Amniotic epithelial cell (primary cell): Measurements from ENCODE around the gene CBY2.

Experiments
- DNase-seq: peaks from one replicate; pipeline ENCODE4 v3.0.0-alpha.2; 2010; ENCODE audit warnings: low read depth

Gene CBY2

GRCh38 chr13:45700971-45701900 is 884 bp upstream of the CBY2 start:
- no peak for DNase-seq

DNA sequence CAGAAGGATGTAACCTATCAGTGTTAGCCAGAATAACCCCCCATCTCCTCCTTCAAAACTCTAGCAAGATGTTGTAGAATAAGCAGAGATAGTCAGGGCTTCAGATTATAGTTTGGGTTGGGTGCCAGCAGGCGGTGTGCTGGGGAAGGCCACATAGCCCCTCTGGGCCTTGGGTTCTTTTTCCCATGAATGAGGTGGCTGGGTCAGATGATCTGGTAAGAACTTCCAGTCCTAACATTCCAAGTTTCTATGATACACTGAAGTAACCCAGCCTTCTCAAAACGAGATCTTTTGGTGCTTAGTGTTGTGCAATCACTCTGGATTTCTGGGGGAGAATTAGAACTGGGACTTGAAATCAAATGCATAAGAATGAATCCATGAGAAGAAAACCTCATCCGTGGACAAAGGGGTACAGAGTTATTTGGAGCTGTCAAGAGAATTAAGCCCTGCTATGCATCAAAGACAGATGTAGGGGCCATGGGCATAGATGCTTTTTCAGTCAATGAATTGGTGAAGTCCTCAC is 810 bp downstream of the CBY2 start:
- no peak for DNase-seq

GRCh38 chr13:45704211-45704739 is 2.2 kb downstream of the CBY2 start:
- DNase-seq = no peak

DNA sequence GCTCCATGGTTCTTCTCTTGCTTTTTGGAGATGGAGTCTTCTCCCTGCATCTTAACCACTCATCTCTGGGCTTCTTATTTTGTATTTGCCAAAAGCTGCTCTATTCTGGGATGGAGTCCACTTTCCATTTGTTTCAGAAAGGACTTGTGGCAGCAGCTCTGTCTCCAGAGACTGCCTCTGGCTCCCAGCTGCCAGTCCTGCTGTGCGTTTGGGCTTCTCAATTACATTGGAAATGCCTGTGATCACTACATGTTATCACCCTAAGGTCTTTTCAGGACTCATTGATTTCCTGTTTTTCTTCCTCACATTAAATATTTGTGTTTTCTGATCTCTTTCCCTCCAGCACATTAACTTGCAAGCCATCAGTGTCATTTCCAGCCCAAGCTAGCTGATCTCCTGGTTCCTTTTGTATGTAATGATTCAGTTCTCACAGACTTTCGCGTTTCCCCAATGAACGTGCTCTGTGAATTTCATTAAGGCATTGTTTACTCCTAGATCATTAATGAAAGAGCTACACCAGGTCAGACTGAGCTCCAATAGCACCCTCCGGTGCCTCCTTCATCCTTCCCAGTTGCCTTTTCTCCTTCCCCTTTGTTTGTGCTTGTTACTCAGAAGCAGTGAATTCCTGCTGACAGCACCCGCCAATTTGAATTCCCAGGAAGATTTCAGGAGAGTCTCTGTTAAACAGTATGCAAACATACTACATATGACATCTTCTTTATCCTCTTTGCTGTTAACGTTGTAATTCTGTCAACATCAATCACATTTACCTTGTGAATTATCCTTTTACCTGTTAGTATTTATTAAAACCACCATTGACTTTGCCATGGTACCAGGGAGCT is 3.0 kb downstream of the CBY2 start:
- DNase-seq = no peak

GRCh38 chr13:45705918-45706317 is 3.8 kb downstream of the CBY2 start:
- DNase-seq = no peak

DNA sequence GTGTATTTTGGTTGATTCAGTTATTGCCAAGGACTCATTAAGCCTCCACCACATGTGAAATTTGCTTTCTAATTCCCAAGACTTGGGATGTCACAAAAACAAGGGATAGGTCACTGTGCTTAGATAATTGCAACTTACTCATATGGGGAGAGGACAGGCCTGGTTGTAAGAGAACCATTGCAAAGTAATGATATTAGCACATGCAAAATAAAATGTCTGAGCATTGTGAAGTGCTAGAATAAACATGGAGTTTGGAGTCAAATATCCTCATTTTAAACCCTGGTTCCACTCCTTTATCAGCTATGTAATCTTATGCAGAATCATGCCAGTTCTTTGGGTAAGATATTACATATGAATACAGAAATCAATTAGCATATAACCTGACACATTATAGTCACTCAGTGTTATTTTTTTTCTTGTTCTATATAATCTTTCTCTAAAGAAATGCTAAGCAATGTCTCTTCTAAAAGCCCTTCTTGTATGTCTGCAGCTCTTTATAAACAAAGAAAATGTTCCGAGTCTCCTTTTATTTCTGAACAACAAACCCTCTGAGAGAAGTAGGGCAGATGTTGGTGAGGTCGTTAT is 5.5 kb downstream of the CBY2 start:
- DNase-seq = no peak

- no peak for DNase-seq
These were observed 9.8 kb downstream of the CBY2 start for GRCh38 chr13:45711951-45712350.

DNA sequence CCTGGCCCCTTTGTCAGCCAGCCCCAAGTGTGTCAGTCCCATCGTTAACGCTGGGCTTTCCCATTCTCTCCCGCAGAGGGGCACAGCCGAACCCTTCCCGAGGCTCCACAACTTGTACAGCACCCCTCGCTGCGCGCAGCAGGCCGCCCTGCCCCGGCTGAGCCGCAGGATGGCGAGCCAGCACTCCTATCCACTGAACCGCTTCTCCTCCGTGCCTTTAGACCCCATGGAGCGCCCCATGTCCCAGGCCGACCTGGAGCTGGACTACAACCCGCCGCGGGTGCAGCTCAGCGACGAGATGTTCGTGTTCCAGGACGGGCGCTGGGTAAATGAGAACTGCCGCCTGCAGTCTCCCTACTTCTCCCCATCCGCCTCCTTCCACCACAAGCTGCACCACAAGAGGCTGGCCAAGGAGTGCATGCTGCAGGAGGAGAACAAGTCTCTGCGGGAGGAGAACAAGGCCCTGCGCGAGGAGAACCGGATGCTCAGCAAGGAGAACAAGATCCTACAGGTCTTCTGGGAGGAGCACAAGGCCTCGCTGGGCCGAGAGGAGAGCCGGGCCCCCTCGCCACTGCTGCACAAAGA is 11.1 kb downstream of the CBY2 start:
- no peak for DNase-seq

DNA sequence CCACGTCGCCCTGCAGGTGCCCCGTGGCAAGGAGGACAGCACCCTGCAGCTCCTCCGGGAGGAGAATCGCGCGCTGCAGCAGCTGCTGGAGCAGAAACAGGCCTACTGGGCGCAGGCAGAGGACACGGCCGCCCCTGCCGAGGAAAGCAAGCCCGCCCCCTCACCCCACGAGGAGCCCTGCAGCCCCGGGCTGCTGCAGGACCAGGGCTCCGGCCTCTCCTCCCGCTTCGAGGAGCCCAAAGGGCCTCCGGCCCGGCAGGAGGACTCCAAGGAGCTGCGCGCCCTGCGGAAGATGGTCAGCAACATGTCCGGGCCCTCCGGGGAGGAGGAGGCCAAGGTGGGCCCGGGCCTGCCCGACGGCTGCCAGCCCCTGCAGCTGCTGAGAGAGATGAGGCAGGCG is 11.6 kb downstream of the CBY2 start:
- DNase-seq = no peak

DNA sequence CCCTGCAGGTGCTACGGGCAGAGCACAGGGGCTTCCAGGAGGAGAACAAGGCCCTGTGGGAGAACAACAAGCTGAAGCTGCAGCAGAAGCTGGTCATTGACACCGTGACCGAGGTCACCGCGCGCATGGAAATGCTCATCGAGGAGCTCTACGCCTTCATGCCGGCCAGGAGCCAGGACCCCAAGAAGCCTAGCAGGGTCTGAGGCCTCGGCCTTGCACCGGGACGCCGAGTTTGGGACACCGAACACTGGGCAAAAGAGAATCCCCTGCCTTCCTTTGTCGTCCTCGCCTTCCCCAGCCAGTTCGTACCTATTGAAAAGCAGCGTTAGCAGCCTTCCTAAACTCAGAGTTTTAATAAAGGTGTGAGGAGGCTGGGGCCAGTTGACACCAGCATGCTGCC is 12.1 kb downstream of the CBY2 start:
- no peak for DNase-seq

DNA sequence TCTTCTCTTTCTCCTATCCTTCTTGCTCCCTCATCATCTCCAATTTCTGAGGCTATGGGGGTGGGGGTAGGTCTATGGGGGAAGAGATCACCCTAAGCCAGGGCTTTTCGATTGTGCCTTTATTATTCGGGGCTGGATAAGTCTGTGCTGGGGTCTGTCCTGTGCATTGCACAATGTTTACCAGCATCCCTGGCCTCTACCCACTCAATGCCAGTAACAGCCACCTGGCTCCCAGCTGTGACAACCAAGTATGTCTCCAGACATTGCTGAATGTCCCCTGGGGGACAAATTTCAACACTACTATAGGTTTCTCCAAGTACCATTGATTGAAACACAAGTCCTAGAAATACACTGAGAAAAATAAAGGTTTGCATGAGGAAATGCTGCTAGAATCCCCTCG is 13.2 kb downstream of the CBY2 start:
- no peak for DNase-seq

DNA sequence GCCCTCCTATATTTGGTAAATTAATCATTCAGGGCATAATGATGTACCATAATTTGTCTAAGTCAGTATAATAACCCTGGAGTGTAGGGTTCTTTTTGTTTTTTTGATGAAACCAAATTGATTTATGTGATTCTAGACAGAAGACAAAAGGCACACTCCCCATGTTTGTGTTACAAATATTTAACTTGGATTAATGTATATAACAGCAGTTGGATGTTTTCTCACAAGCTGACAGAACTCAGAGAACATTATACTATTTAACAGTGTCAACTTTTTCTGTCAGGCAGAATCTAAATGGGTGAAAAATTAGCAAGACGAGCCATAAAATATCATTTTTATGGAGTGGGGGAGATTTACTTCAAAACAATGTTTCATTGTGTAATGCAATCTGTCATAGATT is 15.2 kb downstream of the CBY2 start:
- no peak for DNase-seq

DNA sequence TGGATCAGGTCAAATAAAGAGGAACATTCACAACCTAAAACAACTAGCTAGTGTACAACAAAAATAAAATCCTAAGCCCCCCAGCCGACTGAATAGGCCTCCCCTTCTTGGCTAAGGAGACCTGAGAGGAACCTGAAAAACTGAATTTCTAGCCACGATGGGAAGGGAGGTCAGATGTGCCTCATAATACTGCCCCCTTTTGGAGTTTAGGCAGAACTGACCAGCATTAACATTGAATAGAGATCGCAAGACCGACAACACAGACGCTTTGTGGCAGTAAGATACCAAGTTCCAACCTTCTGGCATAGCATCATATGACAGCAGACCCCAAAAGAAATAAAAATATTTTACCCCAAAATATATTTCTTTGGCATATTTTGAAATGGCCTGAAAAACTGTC is 15.9 kb downstream of the CBY2 start:
- DNase-seq = peak; percentile 12

DNA sequence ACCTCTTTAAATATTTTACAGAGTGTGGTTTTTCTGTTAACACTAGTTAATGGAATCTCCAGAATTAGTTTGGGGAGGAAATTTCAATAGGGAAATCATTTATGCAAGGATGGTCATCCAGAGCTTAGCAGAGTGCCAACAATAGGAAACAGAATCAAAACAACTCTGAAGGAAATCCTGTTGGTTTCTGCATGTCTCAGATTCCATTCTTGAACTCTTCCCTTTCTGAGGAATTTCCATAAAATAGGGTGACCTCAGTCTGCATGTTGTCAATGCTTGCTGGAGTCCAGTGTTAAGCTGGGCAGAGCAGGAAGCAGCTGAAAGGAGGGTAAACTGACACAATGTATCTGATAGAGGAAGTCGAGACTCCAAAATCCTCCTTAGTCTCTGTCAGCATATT is 16.9 kb downstream of the CBY2 start:
- no peak for DNase-seq

- DNase-seq = no peak
These were observed 19.1 kb downstream of the CBY2 start for GRCh38 chr13:45721203-45721731.

DNA sequence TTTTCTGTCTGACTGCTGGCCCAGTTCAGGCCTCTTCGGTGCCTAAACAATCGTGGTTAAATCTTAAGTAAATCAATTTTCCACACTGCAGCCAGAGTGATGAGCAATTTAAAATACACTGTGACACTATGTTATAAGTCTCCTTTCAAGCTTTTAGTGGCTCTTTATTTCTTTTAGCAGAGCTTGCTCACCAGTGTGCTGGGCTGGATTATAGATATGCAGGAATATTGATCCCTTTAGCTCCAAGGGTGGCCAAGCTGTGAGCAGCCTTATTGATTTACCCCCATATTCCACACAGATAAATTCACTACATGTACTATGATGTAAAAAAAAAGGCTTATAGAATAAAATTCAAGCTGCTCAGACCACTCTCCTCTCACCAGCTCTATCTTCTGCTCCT is 21.7 kb downstream of the CBY2 start:
- DNase-seq = no peak

- DNase-seq = no peak
These were observed 26.6 kb downstream of the CBY2 start for GRCh38 chr13:45728759-45729158.

DNA sequence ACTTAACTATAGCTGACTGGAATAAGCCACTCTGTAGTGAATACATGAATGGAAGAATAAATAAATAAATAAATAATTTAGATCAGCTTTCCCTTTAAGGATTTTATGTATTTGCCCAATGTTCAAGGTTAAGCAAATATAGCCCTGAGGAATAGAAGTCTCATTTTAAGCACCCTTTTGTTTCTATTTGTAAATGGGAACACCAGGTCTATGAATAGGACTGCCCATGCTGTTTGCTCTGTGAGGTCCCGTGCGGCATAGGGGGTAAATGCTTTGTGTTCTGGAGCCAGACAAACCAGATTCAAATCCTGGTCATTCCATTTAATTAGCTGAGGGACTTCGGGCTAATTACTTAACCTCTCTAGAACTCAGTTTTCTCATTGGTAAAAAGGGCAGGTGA is 29.3 kb downstream of the CBY2 start:
- no peak for DNase-seq

DNA sequence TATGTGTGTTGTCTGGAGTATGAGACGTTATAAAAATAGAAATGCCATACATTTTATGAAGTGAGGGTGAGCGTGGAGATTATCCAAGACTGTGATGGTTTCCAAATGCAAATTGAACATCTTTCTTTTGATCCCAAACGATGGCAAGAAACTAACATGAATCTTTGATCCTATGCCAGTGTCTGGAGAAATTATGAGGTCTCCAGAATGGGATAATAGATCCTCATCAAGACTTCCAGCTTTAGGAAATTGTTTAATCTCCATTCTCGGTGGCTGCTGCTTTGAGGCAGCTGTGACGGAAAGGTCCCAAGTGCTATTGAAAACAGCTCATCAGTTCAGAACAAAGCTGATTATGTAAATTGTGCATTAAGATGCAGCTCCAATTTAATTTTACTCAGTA is 30.8 kb downstream of the CBY2 start:
- no peak for DNase-seq

DNA sequence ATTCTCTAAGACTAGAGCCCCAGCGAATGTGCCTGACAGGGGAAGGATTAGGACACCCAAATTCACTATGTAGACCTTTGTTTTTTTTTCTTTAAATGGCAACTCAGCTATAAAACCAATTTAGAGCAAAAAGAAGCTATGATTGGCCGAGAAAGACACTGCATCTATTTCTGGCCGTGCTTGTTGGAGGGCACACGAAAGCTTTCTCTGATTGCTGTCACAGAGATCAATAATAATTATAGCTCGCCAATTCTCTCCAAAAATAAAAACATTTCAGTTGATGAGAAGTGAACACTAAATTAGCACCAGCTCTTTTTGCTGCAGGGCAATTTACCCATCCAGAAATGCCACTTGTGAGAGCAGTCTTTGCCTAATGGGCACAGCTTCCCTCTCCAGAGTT is 31.2 kb downstream of the CBY2 start:
- DNase-seq = no peak

GRCh38 chr13:45737571-45738017 is 35.5 kb downstream of the CBY2 start:
- DNase-seq = no peak

DNA sequence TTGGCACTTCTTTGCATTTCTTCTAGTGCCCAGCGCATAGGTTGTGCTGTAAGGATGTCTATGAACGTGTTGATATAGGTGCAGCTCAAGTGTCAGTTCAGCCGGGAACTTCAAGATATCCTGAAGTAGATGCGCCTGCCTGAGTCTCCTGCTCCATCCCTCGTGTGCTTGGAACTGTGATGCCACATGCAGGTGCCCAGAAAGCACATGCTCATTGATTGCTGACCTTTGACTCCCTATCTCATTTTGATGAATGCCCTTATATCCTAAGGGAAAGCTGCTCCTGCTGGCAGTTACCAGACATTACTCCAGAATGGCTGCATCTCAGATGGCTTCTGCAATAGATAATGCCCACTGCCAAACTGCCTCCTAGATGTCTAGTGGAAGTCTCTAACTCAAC is 40.9 kb downstream of the CBY2 start:
- DNase-seq = no peak
